OCI-LY1 (cell line): ENCODE data around the gene SLC43A2.

ENCODE experiments used
- H2AFZ ChIP-seq: fragments of 200-600 bp; sonication (generic), shearing (Covaris generic); 2 replicates; pipeline ENCODE4 v1.6.0; 2014; ENCODE audit warnings: antibody characterized with exemption, mild to moderate bottlenecking, low read length
- H3F3A ChIP-seq: fragments of 200-600 bp; sonication (generic), shearing (Covaris generic); 2 replicates; pipeline ENCODE4 v1.6.0; 2014; ENCODE audit warnings: mild to moderate bottlenecking, antibody characterized with exemption, low read length, moderate library complexity; ENCODE audit not compliant: insufficient read depth
- H3K27ac ChIP-seq: fragments of 200-600 bp; sonication (generic); 2 replicates; pipeline ENCODE4 v1.5.1; 2014; ENCODE audit warnings: low read length, mixed run types, mild to moderate bottlenecking, low read depth; ENCODE audit not compliant: poor library complexity, severe bottlenecking
- H3K27me3 ChIP-seq: fragments of 200-600 bp; sonication (generic); 2 replicates; pipeline ENCODE4 v1.6.0; 2014; ENCODE audit warnings: antibody characterized with exemption, mild to moderate bottlenecking, low read length, moderate library complexity; ENCODE audit not compliant: insufficient read depth
- H3K36me3 ChIP-seq: fragments of 200-600 bp; sonication (generic); 2 replicates; pipeline ENCODE4 v1.6.1; 2014; ENCODE audit warnings: mild to moderate bottlenecking, antibody characterized with exemption, low read length, moderate library complexity, mixed read lengths; ENCODE audit not compliant: insufficient read depth
- H3K4me1 ChIP-seq: fragments of 200-600 bp; sonication (generic); 2 replicates; pipeline ENCODE4 v1.5.1; 2014; ENCODE audit warnings: mild to moderate bottlenecking, low read length, moderate library complexity; ENCODE audit not compliant: insufficient read depth, severe bottlenecking
- H3K4me2 ChIP-seq: fragments of 200-600 bp; sonication (generic), shearing (Covaris generic); 2 replicates; pipeline ENCODE4 v1.6.1; 2014; ENCODE audit warnings: low read length
- H3K4me3 ChIP-seq: fragments of 200-600 bp; sonication (generic); 2 replicates; pipeline ENCODE4 v1.5.1; 2014; ENCODE audit warnings: low read length, low read depth, mild to moderate bottlenecking, mixed read lengths; ENCODE audit not compliant: poor library complexity, severe bottlenecking
- H3K79me2 ChIP-seq: fragments of 200-600 bp; shearing (Covaris generic); 2 replicates; pipeline ENCODE4 v1.6.1; 2016; ENCODE audit warnings: mixed run types, low read length, mixed read lengths; ENCODE audit not compliant: insufficient read depth
- H3K9ac ChIP-seq: fragments of 200-600 bp; sonication (generic), shearing (Covaris generic); 2 replicates; pipeline ENCODE4 v1.6.1; 2014; ENCODE audit warnings: mild to moderate bottlenecking, low read length, mixed read lengths
- H3K9me2 ChIP-seq: fragments of 200-600 bp; sonication (generic), shearing (Covaris generic); 2 replicates; pipeline ENCODE4 v1.6.1; 2014; ENCODE audit warnings: low read depth, mild to moderate bottlenecking, low read length, mixed read lengths
- H3K9me3 ChIP-seq: fragments of 200-600 bp; shearing (Covaris generic); 2 replicates; pipeline ENCODE4 v1.6.1; 2014; ENCODE audit warnings: low read length, mixed read lengths
- H4K20me1 ChIP-seq: fragments of 200-600 bp; sonication (generic), shearing (Covaris generic); 2 replicates; pipeline ENCODE4 v1.6.0; 2016; ENCODE audit warnings: mild to moderate bottlenecking, low read length; ENCODE audit not compliant: insufficient read depth
- EZH2 ChIP-seq: fragments of 200-600 bp; sonication (generic), shearing (Covaris generic); IDR thresholded peaks from 2 replicates; pipeline ENCODE4 v1.8.0; 2017; ENCODE audit warnings: borderline replicate concordance, mixed run types, mild to moderate bottlenecking, antibody characterized with exemption, low read length, moderate library complexity, mixed read lengths
- TF ChIP-seq, protein P1 (sequence below): fragments of 200-600 bp; sonication (generic), shearing (Covaris generic); IDR thresholded peaks from 2 replicates; pipeline ENCODE4 v1.5.1; 2017; ENCODE audit warnings: mild to moderate bottlenecking, antibody characterized with exemption, low read length, moderate library complexity, mixed read lengths

The SLC43A2 gene

DNA sequence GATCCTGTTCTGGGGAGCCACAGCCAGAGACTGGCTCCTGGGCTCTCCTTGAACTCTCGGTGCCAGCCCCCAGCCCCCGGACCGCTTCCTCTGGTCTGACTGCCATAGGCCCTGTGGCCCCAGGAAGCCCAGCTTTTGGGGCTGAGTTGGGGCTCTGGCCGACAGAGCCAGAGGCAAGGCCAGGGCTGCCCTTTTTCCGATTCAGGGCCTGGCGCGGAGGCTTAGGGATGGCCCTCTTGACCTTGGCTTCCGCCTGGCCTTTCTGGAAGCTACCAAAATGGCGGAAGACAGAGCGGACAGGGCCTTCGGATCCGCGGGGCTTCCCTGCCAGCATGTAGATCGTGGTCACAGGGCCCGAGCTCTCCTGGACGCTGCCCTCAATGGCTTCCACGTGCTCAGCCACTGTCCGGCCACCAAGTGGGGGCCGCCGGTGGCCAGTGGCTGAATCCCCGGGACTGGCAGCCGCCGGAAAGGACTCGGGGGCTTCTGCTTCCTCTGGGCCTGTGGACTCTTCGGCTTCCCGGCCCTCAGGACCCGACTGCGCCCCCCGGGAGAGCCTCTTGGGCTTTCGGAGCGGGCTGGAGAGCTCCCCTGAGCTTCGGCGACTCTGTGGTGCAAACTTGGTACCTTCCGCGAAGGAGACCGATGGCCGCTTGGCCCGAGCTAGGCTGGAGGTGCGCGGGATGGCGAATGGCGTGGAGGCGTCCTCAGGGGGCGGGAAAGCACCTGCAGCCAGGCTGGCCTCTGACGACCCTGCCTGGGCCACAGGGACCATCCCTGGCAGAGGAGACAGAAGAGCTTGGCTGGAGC is 6.4 kb upstream of the SLC43A2 start:
- H3K4me3 ChIP-seq = no peak overlapping the region
- peaks cover 4% of the 10 kb centered on the region; the same call in 1 of the 2 replicates for H3K27me3 ChIP-seq
- H3K79me2 ChIP-seq = no peaks in the 10 kb centered on the region
- no peaks in the 10 kb centered on the region for H3K9me2 ChIP-seq
- H3K27ac ChIP-seq = no peak overlapping the region
- TF ChIP-seq EZH2 = no peak
- TF ChIP-seq, protein P1, sequence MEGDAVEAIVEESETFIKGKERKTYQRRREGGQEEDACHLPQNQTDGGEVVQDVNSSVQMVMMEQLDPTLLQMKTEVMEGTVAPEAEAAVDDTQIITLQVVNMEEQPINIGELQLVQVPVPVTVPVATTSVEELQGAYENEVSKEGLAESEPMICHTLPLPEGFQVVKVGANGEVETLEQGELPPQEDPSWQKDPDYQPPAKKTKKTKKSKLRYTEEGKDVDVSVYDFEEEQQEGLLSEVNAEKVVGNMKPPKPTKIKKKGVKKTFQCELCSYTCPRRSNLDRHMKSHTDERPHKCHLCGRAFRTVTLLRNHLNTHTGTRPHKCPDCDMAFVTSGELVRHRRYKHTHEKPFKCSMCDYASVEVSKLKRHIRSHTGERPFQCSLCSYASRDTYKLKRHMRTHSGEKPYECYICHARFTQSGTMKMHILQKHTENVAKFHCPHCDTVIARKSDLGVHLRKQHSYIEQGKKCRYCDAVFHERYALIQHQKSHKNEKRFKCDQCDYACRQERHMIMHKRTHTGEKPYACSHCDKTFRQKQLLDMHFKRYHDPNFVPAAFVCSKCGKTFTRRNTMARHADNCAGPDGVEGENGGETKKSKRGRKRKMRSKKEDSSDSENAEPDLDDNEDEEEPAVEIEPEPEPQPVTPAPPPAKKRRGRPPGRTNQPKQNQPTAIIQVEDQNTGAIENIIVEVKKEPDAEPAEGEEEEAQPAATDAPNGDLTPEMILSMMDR = no peak
- H2AFZ ChIP-seq = no peak overlapping the region
- H3K4me1 ChIP-seq = peaks cover 9% of the 10 kb centered on the region
- no peak overlapping the region for H3K4me2 ChIP-seq
- H3K36me3 ChIP-seq = no peaks in the 10 kb centered on the region
- no peaks in the 10 kb centered on the region for H3K9me3 ChIP-seq
- H3F3A ChIP-seq = no peaks in the 10 kb centered on the region
- H3K9ac ChIP-seq = no peak overlapping the region
- no peaks in the 10 kb centered on the region for H4K20me1 ChIP-seq

DNA sequence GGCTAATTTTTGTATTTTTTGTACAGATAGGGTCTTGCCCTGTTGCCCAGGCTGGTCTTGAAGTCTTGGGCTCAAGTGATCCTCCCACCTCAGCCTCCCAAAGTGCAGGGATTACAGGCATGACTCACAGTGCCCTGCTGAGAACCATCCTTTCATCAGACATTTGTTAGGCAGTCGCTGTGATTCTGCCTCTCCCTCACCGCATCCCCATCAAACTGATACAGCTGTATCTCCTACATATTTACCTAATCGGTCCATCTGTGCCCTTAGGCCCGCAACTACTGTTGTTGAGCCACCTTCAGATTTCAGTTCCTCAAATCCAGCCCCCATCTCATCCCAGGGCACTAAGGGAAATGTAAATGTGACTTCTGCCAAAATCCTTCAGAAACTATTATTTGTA is 2.0 kb upstream of the SLC43A2 start:
- Histone ChIP-seq H3K9me3 (no peaks in the 10 kb centered on the region), H3K4me3 (no peak overlapping the region), H3K27ac (no peak overlapping the region), H3K9me2 (no peaks in the 10 kb centered on the region), H3K9ac (no peak overlapping the region), H3K4me1 (peaks cover 32% of the 10 kb centered on the region), H3F3A (no peaks in the 10 kb centered on the region), H3K36me3 (peaks cover 18% of the 10 kb centered on the region; the same call in 1 of the 2 replicates), H3K27me3 (no peaks in the 10 kb centered on the region), H4K20me1 (no peaks in the 10 kb centered on the region), H2AFZ (no peak overlapping the region), H3K4me2 (no peak overlapping the region), H3K79me2 (peaks cover 12% of the 10 kb centered on the region)
- no peak for TF ChIP-seq EZH2
- TF ChIP-seq, protein P1 = no peak

DNA sequence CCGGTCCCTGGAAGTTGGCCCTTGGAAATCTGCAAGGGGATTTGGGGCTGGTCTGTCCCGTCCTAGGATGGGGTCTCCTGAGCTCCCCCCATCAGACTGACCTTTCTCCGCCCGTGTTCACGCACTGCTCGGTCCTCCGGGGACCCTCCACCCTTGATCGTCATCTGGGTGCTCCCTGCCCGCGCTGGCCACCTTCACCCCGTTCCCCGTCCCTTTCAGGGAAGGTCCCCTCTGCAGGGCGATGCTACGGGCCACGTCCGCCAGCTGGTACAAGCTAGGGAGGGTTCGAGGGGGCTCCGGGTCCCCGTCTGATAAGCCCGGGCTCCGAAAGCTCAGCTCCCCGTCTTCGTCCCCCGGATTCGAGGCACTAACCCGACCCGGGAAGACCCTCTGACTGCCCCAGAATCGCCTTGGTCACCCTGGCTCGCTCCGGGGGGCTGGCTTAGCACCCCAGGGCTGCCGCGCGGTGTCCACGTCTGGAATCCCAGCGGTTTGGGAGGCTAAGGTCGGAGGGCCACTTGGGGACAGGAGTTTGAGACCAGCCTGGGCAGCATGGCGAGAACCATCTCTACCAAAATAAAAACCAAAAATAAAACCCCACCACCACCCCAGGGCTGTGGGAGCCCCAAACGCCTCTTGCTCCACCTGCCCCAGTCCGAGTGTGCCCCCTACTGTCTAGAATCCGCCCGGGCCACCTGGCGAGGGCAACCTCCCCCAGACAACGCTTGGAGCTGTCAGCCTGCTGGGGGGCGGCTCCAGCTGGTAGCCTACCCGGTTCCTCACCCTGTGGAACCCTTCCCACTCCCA is 1.1 kb upstream of the SLC43A2 start:
- Histone ChIP-seq H3K9ac (peak overlapping the region; percentile 88), H3K4me2 (peak overlapping the region; percentile 69), H3K36me3 (peaks cover 28% of the 10 kb centered on the region), H4K20me1 (no peaks in the 10 kb centered on the region), H3K9me3 (no peaks in the 10 kb centered on the region), H3K9me2 (no peaks in the 10 kb centered on the region), H3K27me3 (no peaks in the 10 kb centered on the region), H3F3A (no peaks in the 10 kb centered on the region), H2AFZ (no peak overlapping the region), H3K4me3 (peak overlapping the region; percentile 92), H3K4me1 (peaks cover 42% of the 10 kb centered on the region), H3K79me2 (peaks cover 22% of the 10 kb centered on the region), H3K27ac (peak overlapping the region; percentile 96)
- TF ChIP-seq, protein P1 = peak; percentile 97
- no peak for TF ChIP-seq EZH2
